Cardiac septum (tissue), 1 donor: ENCODE data around the gene ATXN1. TPM values are rescaled to one million over a fixed set of nuclear protein-coding genes. Genes with fewer than 3 reads are reported as not detected.
A peak's percentile ranks its signal among the peaks of the same experiment; 100 is the strongest.
"Not testable (repeated sequence)": the region's sequence is repeated elsewhere in the genome, so short reads cannot be mapped to it uniquely, and the experiment has no call there.

ENCODE experiments used
- DNase-seq: peaks from one replicate; pipeline ENCODE4 v3.0.0-alpha.2; 2020; ENCODE audit warnings: low spot score
- intact Hi-C: fragments of 100-400 bp; cut with DNase I; formaldehyde crosslinking; loops from one replicate; pipeline ENCODE4 v1.14.0; 2022
- total RNA-seq: library from RNA; stranded (reverse); fragmentation: NEBNext Ultra II Directional; extraction: Animal tissue kit (Norgen Biotek cat#: 25700); gene quantifications from one replicate; pipeline ENCODE4 v1.2.1, GENCODE V29; 2021
- donor health status: DM: no; HTN: no; CAD: no.

The ATXN1 gene
- total RNA-seq, 1 donor from 2014 or later = 40.2 TPM

GRCh38 chr6:16477367-16478149 is 283.7 kb downstream of the ATXN1 start:
- intact Hi-C loops = no loop called here
- peak; percentile 85 for DNase-seq

GRCh38 chr6:16476861-16477260 is 284.4 kb downstream of the ATXN1 start:
- no peak for DNase-seq
- intact Hi-C loops = no loop called here

GRCh38 chr6:16475494-16475781 is 285.8 kb downstream of the ATXN1 start:
- DNase-seq = no peak
- intact Hi-C loops = no loop called here

GRCh38 chr6:16474772-16475493 is 286.3 kb downstream of the ATXN1 start:
- DNase-seq = no peak
- intact Hi-C loops = no loop called here

- DNase-seq = no peak
- intact Hi-C loops = no loop called here
Observed at GRCh38 chr6:16473908-16474771, 287.1 kb downstream of the ATXN1 start.

GRCh38 chr6:16473184-16473907 is 287.9 kb downstream of the ATXN1 start:
- no peak for DNase-seq
- intact Hi-C loops = no loop called here

- intact Hi-C loops = no loop called here
- no peak for DNase-seq
Observed at GRCh38 chr6:16472349-16473069, 288.8 kb downstream of the ATXN1 start.

GRCh38 chr6:16471910-16472297 is 289.4 kb downstream of the ATXN1 start:
- intact Hi-C loops = no loop called here
- DNase-seq = no peak

GRCh38 chr6:16471222-16471909 is 289.9 kb downstream of the ATXN1 start:
- intact Hi-C loops = no loop called here
- DNase-seq = no peak

GRCh38 chr6:16470502-16471221 is 290.6 kb downstream of the ATXN1 start:
- no peak for DNase-seq
- intact Hi-C loops = no loop called here

- intact Hi-C loops = no loop called here
- DNase-seq = no peak
Observed at GRCh38 chr6:16468991-16469615, 292.2 kb downstream of the ATXN1 start.

GRCh38 chr6:16466800-16467553 is 294.3 kb downstream of the ATXN1 start:
- intact Hi-C loops = no loop called here
- DNase-seq = no peak

GRCh38 chr6:16464045-16464444 is 297.2 kb downstream of the ATXN1 start:
- DNase-seq = no peak
- intact Hi-C loops = no loop called here

GRCh38 chr6:16463246-16463645 is 298.0 kb downstream of the ATXN1 start:
- DNase-seq, intact Hi-C loops: not testable (repeated sequence)

GRCh38 chr6:16461491-16461890 is 299.8 kb downstream of the ATXN1 start:
- intact Hi-C loops = no loop called here

GRCh38 chr6:16459472-16459871 is 301.8 kb downstream of the ATXN1 start:
- intact Hi-C loops, DNase-seq: not testable (repeated sequence)

More at GRCh38 chr6:16461491-16461890, 299.8 kb downstream of the ATXN1 start:
- DNase-seq = no peak

GRCh38 chr6:16452348-16452747 is 308.9 kb downstream of the ATXN1 start:
- intact Hi-C loops = no loop called here

More at GRCh38 chr6:16452348-16452747, 308.9 kb downstream of the ATXN1 start:
- DNase-seq = no peak
